Neural cell (in vitro differentiated cells): ENCODE measurements around the gene UBASH3A. TPM values are rescaled to one million over a fixed set of nuclear protein-coding genes. Genes with fewer than 3 reads are reported as not detected.

ENCODE experiments used
- H2AFZ ChIP-seq: fragments of 200-600, 300-800 bp; sonication (generic), shearing (Covaris generic); 2 replicates; pipeline ENCODE4 v1.6.0; 2014; ENCODE audit warnings: low read depth, mild to moderate bottlenecking, antibody characterized with exemption, low read length, moderate library complexity
- H3F3A ChIP-seq: fragments of 200-600 bp; shearing (Covaris generic); 2 replicates; pipeline ENCODE4 v1.6.1; 2016; ENCODE audit warnings: mild to moderate bottlenecking, moderate library complexity, mixed read lengths, antibody characterized with exemption, low read length; ENCODE audit not compliant: insufficient read depth, poor library complexity, severe bottlenecking
- H3K27ac ChIP-seq: fragments of 200-600, 300-800 bp; sonication (generic), shearing (Covaris generic); 2 replicates; pipeline ENCODE4 v1.5.1; 2014; ENCODE audit warnings: mild to moderate bottlenecking, low read length, moderate library complexity
- H3K27me3 ChIP-seq: fragments of 300-800, 200-600 bp; sonication (generic), shearing (Covaris generic); 2 replicates; pipeline ENCODE4 v1.6.0; 2014; ENCODE audit warnings: mild to moderate bottlenecking, low read depth, low read length, moderate library complexity; ENCODE audit not compliant: insufficient read depth
- H3K36me3 ChIP-seq: fragments of 300-800, 200-600 bp; sonication (generic), shearing (Covaris generic); 2 replicates; pipeline ENCODE4 v1.5.1; 2014; ENCODE audit warnings: mild to moderate bottlenecking, antibody characterized with exemption, low read length, moderate library complexity; ENCODE audit not compliant: insufficient read depth
- H3K4me2 ChIP-seq: fragments of 300-800, 200-600 bp; sonication (generic), shearing (Covaris generic); 2 replicates; pipeline ENCODE4 v1.6.0; 2014; ENCODE audit warnings: mild to moderate bottlenecking, low read length
- H3K4me3 ChIP-seq: fragments of 300-800, 200-600 bp; sonication (generic), shearing (Covaris generic); 2 replicates; pipeline ENCODE4 v1.5.1; 2014; ENCODE audit warnings: mild to moderate bottlenecking, low read length, moderate library complexity
- H3K79me2 ChIP-seq: fragments of 200-600 bp; shearing (Covaris generic); replicated peaks from 2 replicates; pipeline ENCODE4 v1.6.0; 2014; ENCODE audit warnings: mild to moderate bottlenecking, low read length, moderate library complexity; ENCODE audit not compliant: insufficient read depth
- H3K9ac ChIP-seq: fragments of 300-800, 200-600 bp; sonication (generic), shearing (Covaris generic); 2 replicates; pipeline ENCODE4 v1.6.1; 2016; ENCODE audit warnings: mild to moderate bottlenecking, low read length, mixed read lengths
- H3K9me2 ChIP-seq: fragments of 200-600 bp; shearing (Covaris generic); 2 replicates; pipeline ENCODE4 v1.6.1; 2016; ENCODE audit warnings: mild to moderate bottlenecking, low read length, mixed read lengths; ENCODE audit not compliant: insufficient read depth
- H3K9me3 ChIP-seq: fragments of 200-600, 300-800 bp; sonication (generic), shearing (Covaris generic); 2 replicates; pipeline ENCODE4 v1.6.1; 2016; ENCODE audit warnings: mild to moderate bottlenecking, mixed run types, low read length, moderate library complexity, mixed read lengths
- H4K20me1 ChIP-seq: fragments of 200-600 bp; shearing (Covaris generic); 2 replicates; pipeline ENCODE4 v1.6.1; 2016; ENCODE audit warnings: mild to moderate bottlenecking, mixed run types; ENCODE audit not compliant: insufficient read depth
- CTCF ChIP-seq: fragments of 450-650 bp; IDR thresholded peaks from 2 replicates; pipeline ENCODE4 v1.5.1; 2014; ENCODE audit warnings: antibody characterized with exemption, mild to moderate bottlenecking, moderate library complexity; ENCODE audit not compliant: poor library complexity, severe bottlenecking
- EP300 ChIP-seq: fragments of 450-650 bp; conservative IDR thresholded peaks from 2 replicates; pipeline ENCODE4 v1.6.1; 2014; ENCODE audit warnings: antibody characterized with exemption, mild to moderate bottlenecking, moderate library complexity; ENCODE audit not compliant: poor library complexity, severe bottlenecking
- EZH2 ChIP-seq: fragments of 200-600, 300-800 bp; shearing (Covaris generic), sonication (generic); IDR thresholded peaks from 2 replicates; pipeline ENCODE4 v1.6.1; 2014; ENCODE audit warnings: antibody characterized with exemption, low read length, borderline replicate concordance, mild to moderate bottlenecking; ENCODE audit not compliant: insufficient read depth, poor library complexity, severe bottlenecking
- MXI1 ChIP-seq: fragments of 450-650 bp; conservative IDR thresholded peaks from 2 replicates; pipeline ENCODE4 v1.6.1; 2014; ENCODE audit warnings: antibody characterized with exemption, mild to moderate bottlenecking; ENCODE audit not compliant: poor library complexity, severe bottlenecking
- POLR2AphosphoS5 ChIP-seq: IDR thresholded peaks from 2 replicates; pipeline ENCODE4 v1.6.1; 2012
- RAD21 ChIP-seq: fragments of 450-650 bp; conservative IDR thresholded peaks from 2 replicates; pipeline ENCODE4 v1.6.1; 2014; ENCODE audit warnings: antibody characterized with exemption, mild to moderate bottlenecking, moderate library complexity
- REST ChIP-seq: IDR thresholded peaks from 2 replicates; pipeline ENCODE4 v1.6.1; 2012; ENCODE audit warnings: borderline replicate concordance
- SMC3 ChIP-seq: fragments of 450-650 bp; conservative IDR thresholded peaks from 2 replicates; pipeline ENCODE4 v1.6.1; 2014; ENCODE audit warnings: antibody characterized with exemption, mild to moderate bottlenecking, moderate library complexity; ENCODE audit not compliant: poor library complexity
- TAF1 ChIP-seq: IDR thresholded peaks from 2 replicates; pipeline ENCODE4 v1.6.1; 2012; ENCODE audit warnings: low read depth
- polyA plus RNA-seq: library from polyadenylated mRNA; depleted of rRNA; stranded (reverse); fragments of >200 nt; gene quantifications from 2 replicates; pipeline ENCODE4 v1.2.3, GENCODE V29; 2014

UBASH3A gene
- polyA plus RNA-seq, 1 donor from 2014 or later = not detected

- Histone ChIP-seq H3K9me3 (no peaks in the 10 kb centered on the region), H3K36me3 (no peaks in the 10 kb centered on the region), H3K9me2 (no peaks in the 10 kb centered on the region), H3K4me2 (no peak overlapping the region), H3K27ac (no peak overlapping the region), H3K79me2 (no peaks in the 10 kb centered on the region), H3K27me3 (no peaks in the 10 kb centered on the region), H3K9ac (no peak overlapping the region), H2AFZ (no peak overlapping the region), H4K20me1 (no peaks in the 10 kb centered on the region), H3K4me3 (no peak overlapping the region), H3F3A (no peaks in the 10 kb centered on the region)
- TF ChIP-seq RAD21 = no peak
- no peak for TF ChIP-seq EP300
- TF ChIP-seq SMC3 = no peak
- no peak for TF ChIP-seq MXI1
- no peak for TF ChIP-seq CTCF
- no peak for TF ChIP-seq EZH2
- TF ChIP-seq REST = no peak
- TF ChIP-seq POLR2AphosphoS5 = no peak
- TF ChIP-seq TAF1 = no peak
Observed at GRCh38 chr21:42386034-42386591, 17.6 kb upstream of the UBASH3A start.

- H3K4me2 ChIP-seq = no peak overlapping the region
- no peaks in the 10 kb centered on the region for H3F3A ChIP-seq
- no peak overlapping the region for H3K9ac ChIP-seq
- no peaks in the 10 kb centered on the region for H3K9me2 ChIP-seq
- TF ChIP-seq SMC3 (no peak), MXI1 (no peak), RAD21 (no peak), REST (no peak), POLR2AphosphoS5 (no peak), TAF1 (no peak), EP300 (no peak), EZH2 (no peak)
- no peak overlapping the region for H3K27ac ChIP-seq
- no peaks in the 10 kb centered on the region for H3K36me3 ChIP-seq
- no peaks in the 10 kb centered on the region for H3K9me3 ChIP-seq
- H4K20me1 ChIP-seq = no peaks in the 10 kb centered on the region
- H3K4me3 ChIP-seq = no peak overlapping the region
- H3K27me3 ChIP-seq = no peaks in the 10 kb centered on the region
- H3K79me2 ChIP-seq = no peaks in the 10 kb centered on the region
- H2AFZ ChIP-seq = no peak overlapping the region
Observed at GRCh38 chr21:42387164-42387563, 16.5 kb upstream of the UBASH3A start.
